Measurements from ENCODE around the gene INPP5E. TPM values are rescaled to one million over a fixed set of nuclear protein-coding genes. Genes with fewer than 3 reads are reported as not detected.

INPP5E gene
- total RNA-seq = 8.6 and 12.1 TPM in 2 replicates

GRCh38 chr9:136439481-136440408 lies at the start of gene INPP5E:
INPP5E (minus strand) TSS chr9:136439845; CDS start chr9:136439419, 426 bp downstream.

GRCh38 chr9:136482793-136483588 lies 43.3 kb upstream of the INPP5E start, which contains the start of gene SEC16A:
SEC16A (minus strand) TSS chr9:136483040; CDS start chr9:136477615, 5,425 bp downstream.

GRCh38 chr9:136410500-136411287 lies 29.0 kb downstream of the INPP5E start, which contains the start of the genes ENTR1 and PMPCA:
ENTR1 (minus strand) TSS chr9:136410614; CDS start chr9:136410397, 217 bp downstream.
PMPCA (plus strand) TSS chr9:136410658; CDS start chr9:136410669, 11 bp downstream.

GRCh38 chr9:136400038-136400834 lies 39.4 kb downstream of the INPP5E start, which contains the start of gene SNAPC4:
SNAPC4 (minus strand) TSS chr9:136400170; CDS start chr9:136398428, 1,742 bp downstream.

Other genes with a start within 250 kb of the INPP5E start
- gene LHX3, start 234.7 kb downstream of the INPP5E start, total RNA-seq = not detected in 2 replicates
- gene QSOX2, start 194.0 kb downstream of the INPP5E start, total RNA-seq = 8.5 and 14.7 TPM in 2 replicates
- gene CCDC187, start 135.8 kb downstream of the INPP5E start, total RNA-seq = under 0.01 and 0.14 TPM in 2 replicates
- 10.3 and 13.2 TPM in 2 replicates for gene GPSM1, start 112.3 kb downstream of the INPP5E start, total RNA-seq
- 47.7 and 54.0 TPM in 2 replicates for gene DNLZ, start 76.1 kb downstream of the INPP5E start, total RNA-seq
- gene CARD9, start 66.2 kb downstream of the INPP5E start, total RNA-seq = under 0.01 and 0.21 TPM in 2 replicates
- gene SNAPC4, start 39.7 kb downstream of the INPP5E start, total RNA-seq = 8.7 and 10.5 TPM in 2 replicates
- 45.6 and 48.5 TPM in 2 replicates for gene ENTR1, start 29.2 kb downstream of the INPP5E start, total RNA-seq
- 60.2 and 65.5 TPM in 2 replicates for gene PMPCA, start 29.2 kb downstream of the INPP5E start, total RNA-seq
- gene SEC16A, start 43.2 kb upstream of the INPP5E start, total RNA-seq = 45.4 and 58.0 TPM in 2 replicates
- gene NOTCH1, start 106.2 kb upstream of the INPP5E start, total RNA-seq = 96.6 and 124 TPM in 2 replicates
- 27.7 and 28.8 TPM in 2 replicates for gene EGFL7, start 223.1 kb upstream of the INPP5E start, total RNA-seq
- 36.9 and 56.4 TPM in 2 replicates for gene AGPAT2, start 247.6 kb upstream of the INPP5E start, total RNA-seq

Data from airway epithelial cell (primary cell).